ENCODE results near the gene TMEM191B.
"Not testable (repeated sequence)": the region's sequence is repeated elsewhere in the genome, so short reads cannot be mapped to it uniquely, and the experiment has no call there.

DNA sequence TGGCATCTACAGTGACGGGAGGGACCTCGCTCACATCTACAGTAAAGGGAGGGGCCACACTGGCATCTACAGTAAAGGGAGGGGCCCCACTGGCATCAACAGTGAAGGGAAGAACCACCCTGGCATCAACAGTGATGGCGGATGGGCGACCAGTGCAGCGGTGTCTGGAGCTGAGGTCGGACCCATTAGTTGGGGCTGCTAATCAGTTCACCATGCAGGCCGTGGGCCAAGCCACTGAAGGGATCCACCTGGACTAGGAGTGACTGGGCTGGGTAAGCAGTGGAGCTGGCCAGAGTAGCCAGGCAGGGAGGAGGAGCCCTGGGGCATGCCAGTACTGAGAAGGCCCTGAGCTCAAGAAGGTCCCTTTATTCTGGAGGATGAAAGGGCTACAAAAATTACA, 23.4 kb downstream of the TMEM191B start:
- TF ChIP-seq, protein P1, sequence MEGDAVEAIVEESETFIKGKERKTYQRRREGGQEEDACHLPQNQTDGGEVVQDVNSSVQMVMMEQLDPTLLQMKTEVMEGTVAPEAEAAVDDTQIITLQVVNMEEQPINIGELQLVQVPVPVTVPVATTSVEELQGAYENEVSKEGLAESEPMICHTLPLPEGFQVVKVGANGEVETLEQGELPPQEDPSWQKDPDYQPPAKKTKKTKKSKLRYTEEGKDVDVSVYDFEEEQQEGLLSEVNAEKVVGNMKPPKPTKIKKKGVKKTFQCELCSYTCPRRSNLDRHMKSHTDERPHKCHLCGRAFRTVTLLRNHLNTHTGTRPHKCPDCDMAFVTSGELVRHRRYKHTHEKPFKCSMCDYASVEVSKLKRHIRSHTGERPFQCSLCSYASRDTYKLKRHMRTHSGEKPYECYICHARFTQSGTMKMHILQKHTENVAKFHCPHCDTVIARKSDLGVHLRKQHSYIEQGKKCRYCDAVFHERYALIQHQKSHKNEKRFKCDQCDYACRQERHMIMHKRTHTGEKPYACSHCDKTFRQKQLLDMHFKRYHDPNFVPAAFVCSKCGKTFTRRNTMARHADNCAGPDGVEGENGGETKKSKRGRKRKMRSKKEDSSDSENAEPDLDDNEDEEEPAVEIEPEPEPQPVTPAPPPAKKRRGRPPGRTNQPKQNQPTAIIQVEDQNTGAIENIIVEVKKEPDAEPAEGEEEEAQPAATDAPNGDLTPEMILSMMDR (IDR thresholded peaks at IDR 0.05; ENCODE audit: borderline replicate concordance, extremely low read depth, low read length, poor library complexity, severe bottlenecking): not testable (repeated sequence)
- not testable (repeated sequence) for TF ChIP-seq EZH2 (IDR thresholded peaks at IDR 0.05; ENCODE audit: borderline replicate concordance, low read depth, low read length, severe bottlenecking)
